K562 (cell line): ENCODE data around the gene FTO. TPM values are rescaled to one million over a fixed set of nuclear protein-coding genes. Genes with fewer than 3 reads are reported as not detected.

Source experiments
- ATAC-seq: fragments of 200-7000 bp; cut with Tn5 transposase; 3 replicates; pipeline ENCODE4 v1.9.1; 2020; ENCODE audit warnings: moderate library complexity
- BruUV-seq: library from RNA; stranded (reverse); fragments of 400-500 nt; replicated peaks from 2 replicates; lab custom pipeline; 2021; lab: Mats Ljungman, UMichigan
- CTCF ChIA-PET: fragments of 300-600 bp; formaldehyde crosslinking; extraction: SDS; loops from one replicate; lab custom pipeline; 2021; ENCODE audit warnings: low intra/inter-chr PET ratio; lab: Yijun Ruan, JAX
- POLR2A ChIA-PET: fragments of 300-600, 350-650 bp; sonication (Branson Sonifier 250); formaldehyde crosslinking; extraction: SDS; loops from one replicate; lab custom pipeline; 2021; ENCODE audit warnings: antibody characterized with exemption, inconsistent platforms; lab: Yijun Ruan, JAX
- DNase-seq, 4 experiments: peaks; one replicate each; pipeline versions ENCODE4 v3.0.0 to v3.0.0-alpha.2; 2011 to 2018; ENCODE audit warnings: low spot score in 3 of 4, mixed read lengths in 3 of 4; ENCODE audit errors: extremely low read depth in 1 of 4
- FAIRE-seq: peaks from 2 replicates; lab custom pipeline; 2011; peaks lifted over from hg19 to GRCh38; lab: Jason Lieb, UNC
- H2AFZ ChIP-seq: 2 replicates; pipeline ENCODE4 v1.6.0; 2011; ENCODE audit warnings: low read depth, low read length, control low read depth, inconsistent platforms
- H3K27ac ChIP-seq: fragments of 200-600 bp; 3 replicates; pipeline ENCODE4 v1.8.0; 2011; ENCODE audit warnings: low read depth, mild to moderate bottlenecking, control low read depth, inconsistent platforms, low read length, moderate library complexity, mixed read lengths; ENCODE audit errors: extremely low read depth
- H3K27me3 ChIP-seq, 2 experiments: fragments of 300-600 bp in 1 of 2; 2 replicates in 1 of 2; 3 replicates in 1 of 2; pipeline versions ENCODE4 v1.6.0 to v1.8.0; 2011; ENCODE audit warnings: inconsistent platforms in 2 of 2, low read length in 2 of 2, mild to moderate bottlenecking in 1 of 2, mixed read lengths in 1 of 2, moderate library complexity in 1 of 2; ENCODE audit not compliant: control insufficient read depth in 2 of 2, insufficient read depth in 2 of 2
- H3K36me3 ChIP-seq: fragments of 300-600 bp; 3 replicates; pipeline ENCODE4 v1.8.0; 2011; ENCODE audit warnings: mild to moderate bottlenecking, low read length, inconsistent platforms; ENCODE audit not compliant: control insufficient read depth, insufficient read depth
- H3K4me1 ChIP-seq, 2 experiments: fragments of 200-600 bp in 1 of 2; replicated peaks in 1 of 2; 2 replicates in 1 of 2; 3 replicates in 1 of 2; pipeline versions ENCODE4 v1.5.1 to v1.8.0; 2011; ENCODE audit warnings: inconsistent platforms in 2 of 2, low read length in 2 of 2, mild to moderate bottlenecking in 1 of 2, mixed read lengths in 1 of 2, moderate library complexity in 1 of 2; ENCODE audit not compliant: control insufficient read depth in 2 of 2, insufficient read depth in 2 of 2
- H3K4me2 ChIP-seq: 2 replicates; pipeline ENCODE4 v1.6.1; 2011; ENCODE audit warnings: low read length, control low read depth, inconsistent platforms, mixed read lengths; ENCODE audit not compliant: insufficient read depth
- H3K4me3 ChIP-seq: fragments of 200-600 bp; sonication (generic), shearing (Covaris generic); 2 replicates; pipeline ENCODE4 v1.5.1; 2016; ENCODE audit warnings: control low read depth, inconsistent platforms
- H3K79me2 ChIP-seq: fragments of 200-600 bp; 3 replicates; pipeline ENCODE4 v1.8.0; 2011; ENCODE audit warnings: low read length, inconsistent platforms; ENCODE audit not compliant: control insufficient read depth, insufficient read depth
- H3K9ac ChIP-seq, 2 experiments: 2 replicates each; pipeline versions ENCODE4 v1.6.0 to v1.6.1; 2011; ENCODE audit warnings: low read depth in 2 of 2, low read length in 2 of 2, control low read depth in 1 of 2, inconsistent platforms in 1 of 2, mild to moderate bottlenecking in 1 of 2, mixed read lengths in 1 of 2; ENCODE audit not compliant: insufficient read depth in 1 of 2
- H3K9me1 ChIP-seq: one replicate; pipeline ENCODE4 v1.6.0; 2011; ENCODE audit warnings: inconsistent platforms, mild to moderate bottlenecking, low read length, moderate library complexity; ENCODE audit not compliant: control insufficient read depth, insufficient read depth
- H3K9me3 ChIP-seq: replicated peaks from 2 replicates; pipeline ENCODE4 v1.5.1; 2011; ENCODE audit warnings: low read depth, low read length, inconsistent platforms; ENCODE audit not compliant: control insufficient read depth, insufficient read depth
- H4K20me1 ChIP-seq: replicated peaks from 2 replicates; pipeline ENCODE4 v1.6.1; 2011; ENCODE audit warnings: low read length, inconsistent platforms, mixed read lengths; ENCODE audit not compliant: control insufficient read depth, insufficient read depth
- BACH1 ChIP-seq: fragments of 200-800 bp; sonication (Bioruptor generic); IDR thresholded peaks from 2 replicates; pipeline ENCODE4 v1.6.1; 2016; ENCODE audit warnings: missing genetic modification characterization, missing compliant biosample characterization
- BCOR ChIP-seq: fragments of 450-650 bp; IDR thresholded peaks from 2 replicates; pipeline ENCODE4 v1.6.1; 2016
- RBM25 ChIP-seq: fragments of 200-400 bp; formaldehyde crosslinking; IDR thresholded peaks from 2 replicates; pipeline ENCODE4 v1.6.1; 2018; ENCODE audit warnings: low read length, low read depth, moderate library complexity; ENCODE audit not compliant: severe bottlenecking
- WGBS: fragments of 100-300 bp; shearing (Covaris generic); methylation state at CpG from one replicate; pipeline ENCODE4 v1.1.6; 2016; ENCODE audit warnings: low coverage, mixed read lengths; ENCODE audit not compliant: insufficient coverage; ENCODE audit errors: missing lambda C conversion rate; 5-methylcytosine and 5-hydroxymethylcytosine counted together
- in situ Hi-C: fragments of 300-500 bp; cut with MboI; formaldehyde crosslinking; loops from 4 replicates; pipeline ENCODE4 v1.15.0; 2018; ENCODE audit warnings: inconsistent platforms, mixed read lengths
- intact Hi-C: fragments of 100-400 bp; cut with micrococcal nuclease; formaldehyde crosslinking; loops from 2 replicates; pipeline ENCODE4 v1.14.2; 2022
- polyA plus RNA-seq, 8 experiments: library from polyadenylated mRNA; depleted of rRNA in 4 of 8; stranded (reverse) in 5 of 8; unstranded in 3 of 8; fragments of >200 nt; fragmentation: Nextera tagmentation in 2 of 8; fragmentation: Illumina TruSeq in 1 of 8; extraction: Ambion mirVana in 2 of 8; extraction: Trizol in 1 of 8; gene quantifications; 2 replicates each; pipeline versions ENCODE4 v1.2.1 to v1.2.3, GENCODE V29; 2011 to 2014; ENCODE audit warnings: inconsistent platforms in 1 of 8, missing spikeins in 1 of 8
- total RNA-seq, 7 experiments: library from RNA; depleted of rRNA in 6 of 7; stranded (reverse); fragments of >200 nt in 6 of 7; fragmentation: Illumina TruSeq in 2 of 7; extraction: Trizol in 2 of 7; gene quantifications; 2 replicates each; pipeline versions ENCODE4 v1.2.1 to v1.2.3, GENCODE V29; 2011 to 2021; ENCODE audit warnings: low replicate concordance in 1 of 7
- TF ChIP-seq, protein P1 (sequence below): fragments of 250-450 bp; sonication (Bioruptor Pico); IDR thresholded peaks from 2 replicates; pipeline ENCODE4 v1.5.0; 2022; ENCODE audit warnings: mild to moderate bottlenecking
- TF ChIP-seq, protein P2 (sequence below): sonication (generic); formaldehyde crosslinking; IDR thresholded peaks from 2 replicates; pipeline ENCODE4 v1.8.1; 2023; ENCODE audit warnings: mild to moderate bottlenecking, missing genetic modification reagents, moderate library complexity

Gene FTO
- total and polyA plus RNA-seq, 9 of the 15 experiments (the other 6 are each of a cell fraction or from before 2014, with no cell fraction given), result 11.3 to 27.7 (median 25.5) TPM

DNA sequence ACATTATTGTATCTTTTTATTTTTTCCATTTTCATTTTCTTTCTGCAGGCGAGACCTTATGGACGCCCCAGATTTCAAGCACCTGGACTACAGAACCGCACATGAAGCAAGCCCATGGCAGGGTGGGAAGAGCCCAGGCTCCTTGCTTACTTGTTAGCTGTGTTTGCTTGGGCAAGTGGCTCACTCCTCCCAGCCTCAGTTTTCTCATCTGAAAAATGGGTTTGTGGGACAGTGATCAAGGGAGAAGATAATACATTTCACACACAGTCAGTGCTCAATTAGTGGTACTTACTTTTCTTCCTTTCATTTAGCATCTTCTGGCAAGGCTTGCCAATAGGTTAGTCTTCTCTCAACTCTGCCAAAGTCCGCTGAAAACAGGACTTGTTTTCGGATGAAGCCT, 465.2 kb downstream of the FTO start:
- intact Hi-C loops (no loop called here), in situ Hi-C loops (no loop called here)
- H4K20me1 ChIP-seq, result no peaks in the 10 kb centered on the region
- no TSS peak for BruUV-seq
- H3K4me3 ChIP-seq, result no peak overlapping the region
- no peak overlapping the region for H3K4me2 ChIP-seq
- peaks cover 21 to 46% of the 10 kb centered on the region in 2 experiments; a peak in 4 of 5 replicates for H3K27me3 ChIP-seq
- H3K36me3 ChIP-seq, result no peaks in the 10 kb centered on the region
- TF ChIP-seq, protein P1, sequence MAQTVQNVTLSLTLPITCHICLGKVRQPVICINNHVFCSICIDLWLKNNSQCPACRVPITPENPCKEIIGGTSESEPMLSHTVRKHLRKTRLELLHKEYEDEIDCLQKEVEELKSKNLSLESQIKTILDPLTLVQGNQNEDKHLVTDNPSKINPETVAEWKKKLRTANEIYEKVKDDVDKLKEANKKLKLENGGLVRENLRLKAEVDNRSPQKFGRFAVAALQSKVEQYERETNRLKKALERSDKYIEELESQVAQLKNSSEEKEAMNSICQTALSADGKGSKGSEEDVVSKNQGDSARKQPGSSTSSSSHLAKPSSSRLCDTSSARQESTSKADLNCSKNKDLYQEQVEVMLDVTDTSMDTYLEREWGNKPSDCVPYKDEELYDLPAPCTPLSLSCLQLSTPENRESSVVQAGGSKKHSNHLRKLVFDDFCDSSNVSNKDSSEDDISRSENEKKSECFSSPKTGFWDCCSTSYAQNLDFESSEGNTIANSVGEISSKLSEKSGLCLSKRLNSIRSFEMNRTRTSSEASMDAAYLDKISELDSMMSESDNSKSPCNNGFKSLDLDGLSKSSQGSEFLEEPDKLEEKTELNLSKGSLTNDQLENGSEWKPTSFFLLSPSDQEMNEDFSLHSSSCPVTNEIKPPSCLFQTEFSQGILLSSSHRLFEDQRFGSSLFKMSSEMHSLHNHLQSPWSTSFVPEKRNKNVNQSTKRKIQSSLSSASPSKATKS (CRISPR knock-in tag), result no peak
- TF ChIP-seq RBM25 (peak; percentile 80), BACH1 (tag) (no peak), BCOR (peak; percentile 41; the same call in 1 of the 2 replicates)
- TF ChIP-seq, protein P2, sequence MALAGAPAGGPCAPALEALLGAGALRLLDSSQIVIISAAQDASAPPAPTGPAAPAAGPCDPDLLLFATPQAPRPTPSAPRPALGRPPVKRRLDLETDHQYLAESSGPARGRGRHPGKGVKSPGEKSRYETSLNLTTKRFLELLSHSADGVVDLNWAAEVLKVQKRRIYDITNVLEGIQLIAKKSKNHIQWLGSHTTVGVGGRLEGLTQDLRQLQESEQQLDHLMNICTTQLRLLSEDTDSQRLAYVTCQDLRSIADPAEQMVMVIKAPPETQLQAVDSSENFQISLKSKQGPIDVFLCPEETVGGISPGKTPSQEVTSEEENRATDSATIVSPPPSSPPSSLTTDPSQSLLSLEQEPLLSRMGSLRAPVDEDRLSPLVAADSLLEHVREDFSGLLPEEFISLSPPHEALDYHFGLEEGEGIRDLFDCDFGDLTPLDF (CRISPR knock-in tag), result no peak
- FAIRE-seq, result no peak
- no peak overlapping the region for H3K9ac ChIP-seq
- H2AFZ ChIP-seq, result no peak overlapping the region
- no peaks in the 10 kb centered on the region for H3K9me3 ChIP-seq
- 0% methylated on average over 5 of the region's 5 CpGs for WGBS
- no peaks in the 10 kb centered on the region for H3K9me1 ChIP-seq
- ChIA-PET POLR2A (no interaction called here), CTCF (no interaction called here)
- H3K79me2 ChIP-seq, result no peaks in the 10 kb centered on the region
- H3K4me1 ChIP-seq, result no peaks in the 10 kb centered on the region
- DNase-seq, result no peak
- H3K27ac ChIP-seq, result no peak overlapping the region
- no peak for ATAC-seq
